Hepatocyte (in vitro differentiated cells): ENCODE measurements around the gene ALDH7A1.

Experiments used
- EZH2 ChIP-seq: fragments of 200-600 bp; sonication (generic); IDR thresholded peaks from 2 replicates; pipeline ENCODE4 v1.6.1; 2016; ENCODE audit warnings: antibody characterized with exemption, mild to moderate bottlenecking, borderline replicate concordance
- TF ChIP-seq, protein P1 (sequence below): fragments of 200-600 bp; sonication (generic); IDR thresholded peaks from 2 replicates; pipeline ENCODE4 v1.5.1; 2016; ENCODE audit warnings: antibody characterized with exemption, mild to moderate bottlenecking; ENCODE audit not compliant: poor library complexity

DNA sequence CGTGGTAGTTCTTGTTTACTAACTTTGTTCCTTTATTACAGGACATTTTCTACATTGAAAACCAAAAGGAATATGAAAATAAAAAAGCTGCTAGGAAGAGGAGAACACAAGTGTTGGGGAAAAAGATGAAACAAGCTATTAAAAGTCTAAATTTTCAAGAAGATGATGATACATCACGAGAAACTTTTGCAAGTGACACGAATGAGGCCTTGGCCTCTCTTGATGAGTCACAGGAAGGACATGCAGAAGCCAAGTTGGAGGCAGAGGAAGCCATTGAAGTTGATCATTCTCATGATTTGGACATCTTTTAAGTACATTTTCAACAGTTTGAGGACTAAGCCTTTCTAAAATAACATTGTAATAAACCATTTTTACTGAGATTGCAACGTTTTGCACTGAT lies 29.5 kb upstream of the ALDH7A1 start:
- TF ChIP-seq, protein P1, sequence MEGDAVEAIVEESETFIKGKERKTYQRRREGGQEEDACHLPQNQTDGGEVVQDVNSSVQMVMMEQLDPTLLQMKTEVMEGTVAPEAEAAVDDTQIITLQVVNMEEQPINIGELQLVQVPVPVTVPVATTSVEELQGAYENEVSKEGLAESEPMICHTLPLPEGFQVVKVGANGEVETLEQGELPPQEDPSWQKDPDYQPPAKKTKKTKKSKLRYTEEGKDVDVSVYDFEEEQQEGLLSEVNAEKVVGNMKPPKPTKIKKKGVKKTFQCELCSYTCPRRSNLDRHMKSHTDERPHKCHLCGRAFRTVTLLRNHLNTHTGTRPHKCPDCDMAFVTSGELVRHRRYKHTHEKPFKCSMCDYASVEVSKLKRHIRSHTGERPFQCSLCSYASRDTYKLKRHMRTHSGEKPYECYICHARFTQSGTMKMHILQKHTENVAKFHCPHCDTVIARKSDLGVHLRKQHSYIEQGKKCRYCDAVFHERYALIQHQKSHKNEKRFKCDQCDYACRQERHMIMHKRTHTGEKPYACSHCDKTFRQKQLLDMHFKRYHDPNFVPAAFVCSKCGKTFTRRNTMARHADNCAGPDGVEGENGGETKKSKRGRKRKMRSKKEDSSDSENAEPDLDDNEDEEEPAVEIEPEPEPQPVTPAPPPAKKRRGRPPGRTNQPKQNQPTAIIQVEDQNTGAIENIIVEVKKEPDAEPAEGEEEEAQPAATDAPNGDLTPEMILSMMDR, result no peak
- TF ChIP-seq EZH2, result no peak
